ENCODE data around the gene EAF1. TPM values are rescaled to one million over a fixed set of nuclear protein-coding genes. Genes with fewer than 3 reads are reported as not detected.

The EAF1 gene
- polyA plus RNA-seq, 1 donor from 2014 or later = 45.4 TPM

DNA sequence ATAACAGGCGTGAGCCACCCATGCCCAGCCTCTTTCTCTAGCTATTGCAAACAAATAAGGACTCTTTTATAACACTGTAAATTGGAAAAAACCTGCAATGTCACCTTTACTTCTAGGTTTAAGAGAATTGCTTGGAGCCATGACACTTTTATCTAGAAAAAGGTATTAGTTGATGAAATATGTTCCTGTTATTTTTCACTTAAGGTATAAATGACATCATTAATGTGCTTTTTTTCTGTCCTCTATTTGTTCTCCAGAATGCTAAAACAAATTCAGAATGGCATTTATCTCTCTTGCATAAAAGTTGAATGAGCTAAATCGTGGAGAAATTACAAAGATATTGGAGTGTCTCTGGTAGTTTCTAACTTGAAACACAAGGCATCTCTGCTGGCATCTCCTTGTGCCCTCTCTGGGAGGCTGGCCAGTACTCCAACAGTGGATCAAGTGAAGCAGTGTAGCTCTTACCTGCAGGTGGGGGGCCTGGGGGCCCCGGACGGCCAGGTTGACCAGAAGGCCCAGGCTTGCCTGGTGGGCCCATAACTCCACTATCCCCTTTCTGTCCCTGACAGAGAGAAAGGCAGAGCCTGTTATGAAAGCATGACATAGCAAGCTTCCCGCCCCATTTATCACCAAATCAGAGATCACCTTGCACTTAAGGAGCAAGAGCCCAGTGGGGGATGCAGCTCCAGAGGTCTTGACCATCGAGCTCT lies 38.6 kb downstream of the EAF1 start:
- Histone ChIP-seq H3K4me2 (ENCODE audit: low read length) (no peak overlapping the region), H4K20me1 (ENCODE audit: insufficient read depth) (no peaks in the 10 kb centered on the region), H3K9ac (ENCODE audit: low read length) (no peak overlapping the region), H3K27ac (ENCODE audit: low read length) (no peak overlapping the region), H2AFZ (ENCODE audit: low read depth, low read length) (no peak overlapping the region), H3K27me3 (ENCODE audit: insufficient read depth, low read depth, low read length) (no peaks in the 10 kb centered on the region), H3F3A (ENCODE audit: insufficient read depth, low read length, poor library complexity, severe bottlenecking) (no peaks in the 10 kb centered on the region), H3K36me3 (ENCODE audit: insufficient read depth, low read length) (no peaks in the 10 kb centered on the region), H3K9me2 (ENCODE audit: insufficient read depth, low read length) (no peaks in the 10 kb centered on the region), H3K9me3 (ENCODE audit: low read length) (no peaks in the 10 kb centered on the region), H3K4me3 (ENCODE audit: low read length) (no peak overlapping the region), H3K79me2 (replicated peaks; ENCODE audit: insufficient read depth, low read length) (no peaks in the 10 kb centered on the region)
- TF ChIP-seq SMC3 (conservative IDR thresholded peaks at IDR 0.05; ENCODE audit: poor library complexity) (no peak), EZH2 (IDR thresholded peaks at IDR 0.05; ENCODE audit: borderline replicate concordance, insufficient read depth, low read length, poor library complexity, severe bottlenecking) (no peak), RAD21 (conservative IDR thresholded peaks at IDR 0.05) (no peak), MXI1 (conservative IDR thresholded peaks at IDR 0.05; ENCODE audit: poor library complexity, severe bottlenecking) (no peak), POLR2AphosphoS5 (IDR thresholded peaks at IDR 0.05) (no peak), EP300 (conservative IDR thresholded peaks at IDR 0.05; ENCODE audit: poor library complexity, severe bottlenecking) (no peak), TAF1 (IDR thresholded peaks at IDR 0.05; ENCODE audit: low read depth) (no peak)
- TF ChIP-seq, protein P1, sequence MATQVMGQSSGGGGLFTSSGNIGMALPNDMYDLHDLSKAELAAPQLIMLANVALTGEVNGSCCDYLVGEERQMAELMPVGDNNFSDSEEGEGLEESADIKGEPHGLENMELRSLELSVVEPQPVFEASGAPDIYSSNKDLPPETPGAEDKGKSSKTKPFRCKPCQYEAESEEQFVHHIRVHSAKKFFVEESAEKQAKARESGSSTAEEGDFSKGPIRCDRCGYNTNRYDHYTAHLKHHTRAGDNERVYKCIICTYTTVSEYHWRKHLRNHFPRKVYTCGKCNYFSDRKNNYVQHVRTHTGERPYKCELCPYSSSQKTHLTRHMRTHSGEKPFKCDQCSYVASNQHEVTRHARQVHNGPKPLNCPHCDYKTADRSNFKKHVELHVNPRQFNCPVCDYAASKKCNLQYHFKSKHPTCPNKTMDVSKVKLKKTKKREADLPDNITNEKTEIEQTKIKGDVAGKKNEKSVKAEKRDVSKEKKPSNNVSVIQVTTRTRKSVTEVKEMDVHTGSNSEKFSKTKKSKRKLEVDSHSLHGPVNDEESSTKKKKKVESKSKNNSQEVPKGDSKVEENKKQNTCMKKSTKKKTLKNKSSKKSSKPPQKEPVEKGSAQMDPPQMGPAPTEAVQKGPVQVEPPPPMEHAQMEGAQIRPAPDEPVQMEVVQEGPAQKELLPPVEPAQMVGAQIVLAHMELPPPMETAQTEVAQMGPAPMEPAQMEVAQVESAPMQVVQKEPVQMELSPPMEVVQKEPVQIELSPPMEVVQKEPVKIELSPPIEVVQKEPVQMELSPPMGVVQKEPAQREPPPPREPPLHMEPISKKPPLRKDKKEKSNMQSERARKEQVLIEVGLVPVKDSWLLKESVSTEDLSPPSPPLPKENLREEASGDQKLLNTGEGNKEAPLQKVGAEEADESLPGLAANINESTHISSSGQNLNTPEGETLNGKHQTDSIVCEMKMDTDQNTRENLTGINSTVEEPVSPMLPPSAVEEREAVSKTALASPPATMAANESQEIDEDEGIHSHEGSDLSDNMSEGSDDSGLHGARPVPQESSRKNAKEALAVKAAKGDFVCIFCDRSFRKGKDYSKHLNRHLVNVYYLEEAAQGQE (IDR thresholded peaks at IDR 0.05; ENCODE audit: borderline replicate concordance) = no peak
- TF ChIP-seq, protein P2, sequence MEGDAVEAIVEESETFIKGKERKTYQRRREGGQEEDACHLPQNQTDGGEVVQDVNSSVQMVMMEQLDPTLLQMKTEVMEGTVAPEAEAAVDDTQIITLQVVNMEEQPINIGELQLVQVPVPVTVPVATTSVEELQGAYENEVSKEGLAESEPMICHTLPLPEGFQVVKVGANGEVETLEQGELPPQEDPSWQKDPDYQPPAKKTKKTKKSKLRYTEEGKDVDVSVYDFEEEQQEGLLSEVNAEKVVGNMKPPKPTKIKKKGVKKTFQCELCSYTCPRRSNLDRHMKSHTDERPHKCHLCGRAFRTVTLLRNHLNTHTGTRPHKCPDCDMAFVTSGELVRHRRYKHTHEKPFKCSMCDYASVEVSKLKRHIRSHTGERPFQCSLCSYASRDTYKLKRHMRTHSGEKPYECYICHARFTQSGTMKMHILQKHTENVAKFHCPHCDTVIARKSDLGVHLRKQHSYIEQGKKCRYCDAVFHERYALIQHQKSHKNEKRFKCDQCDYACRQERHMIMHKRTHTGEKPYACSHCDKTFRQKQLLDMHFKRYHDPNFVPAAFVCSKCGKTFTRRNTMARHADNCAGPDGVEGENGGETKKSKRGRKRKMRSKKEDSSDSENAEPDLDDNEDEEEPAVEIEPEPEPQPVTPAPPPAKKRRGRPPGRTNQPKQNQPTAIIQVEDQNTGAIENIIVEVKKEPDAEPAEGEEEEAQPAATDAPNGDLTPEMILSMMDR (IDR thresholded peaks at IDR 0.05; ENCODE audit: poor library complexity, severe bottlenecking) = no peak

DNA sequence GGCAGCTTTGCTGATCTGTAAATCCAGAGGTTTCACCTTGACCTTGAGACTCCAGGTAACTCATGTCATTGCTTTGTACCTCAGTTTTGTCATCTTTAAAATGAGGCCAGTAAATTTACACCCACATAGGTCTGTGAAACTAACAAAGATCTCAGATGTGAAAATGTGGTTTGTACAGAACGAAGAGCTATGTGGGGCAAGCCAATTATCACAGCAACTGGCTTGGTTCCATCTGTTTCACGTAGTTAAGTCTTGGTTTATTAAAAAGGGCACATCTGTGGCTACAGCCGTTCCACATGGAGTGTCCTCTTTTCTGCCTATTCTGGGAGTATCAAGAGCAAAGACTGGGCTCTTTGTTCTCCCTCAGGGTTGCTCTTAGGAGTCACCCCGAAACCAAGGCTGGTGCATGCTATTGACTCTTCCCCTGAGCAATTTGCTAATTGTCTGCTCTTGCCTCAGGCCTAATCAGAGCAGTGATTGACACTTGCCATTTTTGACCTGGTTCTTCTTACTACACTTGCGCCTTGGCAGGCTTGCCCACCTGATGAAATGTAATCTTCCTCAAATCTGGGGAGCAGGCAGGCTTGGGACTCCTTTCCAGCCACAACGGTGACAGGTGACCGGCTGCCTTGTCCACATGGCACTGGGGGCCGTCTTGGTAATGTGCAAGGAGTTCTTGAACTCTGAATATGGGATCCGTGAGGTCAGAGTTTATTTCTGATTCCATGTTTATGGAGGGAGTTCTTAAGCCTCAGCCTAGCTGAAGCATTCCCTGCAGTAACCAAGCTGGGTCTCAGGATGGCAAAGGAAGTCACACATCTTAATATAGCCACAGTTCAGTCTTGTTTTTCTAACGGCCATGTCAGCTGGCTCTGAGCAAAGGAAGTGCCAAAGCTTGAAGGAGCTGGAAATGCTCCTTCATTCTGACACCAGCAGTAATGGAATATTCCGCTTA lies 40.1 kb downstream of the EAF1 start:
- no peaks in the 10 kb centered on the region for H3K9me2 ChIP-seq (ENCODE audit: insufficient read depth, low read length)
- no peak overlapping the region for H3K4me2 ChIP-seq (ENCODE audit: low read length)
- no peak overlapping the region for H3K9ac ChIP-seq (ENCODE audit: low read length)
- H4K20me1 ChIP-seq (ENCODE audit: insufficient read depth) = no peaks in the 10 kb centered on the region
- H3K4me3 ChIP-seq (ENCODE audit: low read length) = no peak overlapping the region
- H3K9me3 ChIP-seq (ENCODE audit: low read length) = no peaks in the 10 kb centered on the region
- no peak overlapping the region for H2AFZ ChIP-seq (ENCODE audit: low read depth, low read length)
- H3K79me2 ChIP-seq (replicated peaks; ENCODE audit: insufficient read depth, low read length) = no peaks in the 10 kb centered on the region
- H3K27me3 ChIP-seq (ENCODE audit: insufficient read depth, low read depth, low read length) = no peaks in the 10 kb centered on the region
- H3K27ac ChIP-seq (ENCODE audit: low read length) = no peak overlapping the region
- TF ChIP-seq POLR2AphosphoS5 (IDR thresholded peaks at IDR 0.05) = no peak
- no peak for TF ChIP-seq TAF1 (IDR thresholded peaks at IDR 0.05; ENCODE audit: low read depth)
- TF ChIP-seq, protein P1 (IDR thresholded peaks at IDR 0.05; ENCODE audit: borderline replicate concordance) = no peak
- TF ChIP-seq, protein P2 (IDR thresholded peaks at IDR 0.05; ENCODE audit: poor library complexity, severe bottlenecking) = no peak
- TF ChIP-seq EP300 (conservative IDR thresholded peaks at IDR 0.05; ENCODE audit: poor library complexity, severe bottlenecking) = no peak
- no peak for TF ChIP-seq EZH2 (IDR thresholded peaks at IDR 0.05; ENCODE audit: borderline replicate concordance, insufficient read depth, low read length, poor library complexity, severe bottlenecking)
- TF ChIP-seq MXI1 (conservative IDR thresholded peaks at IDR 0.05; ENCODE audit: poor library complexity, severe bottlenecking) = no peak
- TF ChIP-seq SMC3 (conservative IDR thresholded peaks at IDR 0.05; ENCODE audit: poor library complexity) = no peak
- TF ChIP-seq RAD21 (conservative IDR thresholded peaks at IDR 0.05) = no peak
- H3K36me3 ChIP-seq (ENCODE audit: insufficient read depth, low read length) = no peaks in the 10 kb centered on the region
- H3F3A ChIP-seq (ENCODE audit: insufficient read depth, low read length, poor library complexity, severe bottlenecking) = no peaks in the 10 kb centered on the region
